ENCODE data around the gene ALKBH7.

GRCh38 chr19:6325614-6326013 lies 47.0 kb upstream of the ALKBH7 start:
- TF ChIP-seq CTCF (IDR thresholded peaks at IDR 0.05; ENCODE audit: insufficient read depth, low read depth, low read length) (no peak), EZH2 (IDR thresholded peaks at IDR 0.05; ENCODE audit: insufficient read depth, low read length) (no peak)

Data from astrocyte (in vitro differentiated cells and primary cell).